SU-DHL-6 (cell line): ENCODE results near the gene ELP6.

Experiments
- H2AFZ ChIP-seq: fragments of 200-600 bp; sonication (generic); 2 replicates; pipeline ENCODE4 v1.6.1; 2014; ENCODE audit warnings: low read depth, mild to moderate bottlenecking, moderate library complexity, mixed read lengths, antibody characterized with exemption, low read length; ENCODE audit not compliant: severe bottlenecking
- H3F3A ChIP-seq: fragments of 200-600 bp; shearing (Covaris generic); 2 replicates; pipeline ENCODE4 v1.6.0; 2016; ENCODE audit warnings: antibody characterized with exemption, mild to moderate bottlenecking; ENCODE audit not compliant: insufficient read depth
- H3K27ac ChIP-seq: fragments of 200-600 bp; sonication (generic); 2 replicates; pipeline ENCODE4 v1.5.1; 2016; ENCODE audit warnings: low read depth, mild to moderate bottlenecking, low read length, moderate library complexity, mixed read lengths
- H3K27me3 ChIP-seq: fragments of 200-600 bp; sonication (generic), shearing (Covaris generic); 2 replicates; pipeline ENCODE4 v1.6.0; 2014; ENCODE audit warnings: mild to moderate bottlenecking, low read length
- H3K36me3 ChIP-seq: fragments of 200-600 bp; sonication (generic); 2 replicates; pipeline ENCODE4 v1.6.1; 2014; ENCODE audit warnings: mild to moderate bottlenecking, low read length, mixed read lengths
- H3K4me2 ChIP-seq: fragments of 300-600, 200-600 bp; shearing (Covaris generic), sonication (generic); 2 replicates; pipeline ENCODE4 v1.6.0; 2014; ENCODE audit warnings: low read length, low read depth, mild to moderate bottlenecking; ENCODE audit not compliant: poor library complexity, severe bottlenecking
- H3K4me3 ChIP-seq: fragments of 200-600 bp; sonication (generic); 2 replicates; pipeline ENCODE4 v1.5.1; 2014; ENCODE audit warnings: antibody characterized with exemption, low read length, mild to moderate bottlenecking, mixed read lengths; ENCODE audit not compliant: insufficient read depth, poor library complexity, severe bottlenecking
- H3K79me2 ChIP-seq: fragments of 200-600 bp; sonication (generic); 2 replicates; pipeline ENCODE4 v1.6.1; 2014; ENCODE audit warnings: mild to moderate bottlenecking, low read length, moderate library complexity; ENCODE audit not compliant: insufficient read depth
- H3K9ac ChIP-seq: fragments of 200-600 bp; sonication (generic); 2 replicates; pipeline ENCODE4 v1.7.0; 2014; ENCODE audit warnings: mild to moderate bottlenecking, low read length
- H3K9me2 ChIP-seq: fragments of 200-600 bp; sonication (generic); replicated peaks from 2 replicates; pipeline ENCODE4 v1.6.1; 2014; ENCODE audit warnings: low read length; ENCODE audit not compliant: insufficient read depth
- H3K9me3 ChIP-seq: fragments of 200-600 bp; sonication (generic); 2 replicates; pipeline ENCODE4 v1.6.1; 2014; ENCODE audit warnings: low read length, mixed read lengths; ENCODE audit not compliant: insufficient read depth
- H4K20me1 ChIP-seq: fragments of 200-600 bp; sonication (generic); 2 replicates; pipeline ENCODE4 v1.6.1; 2014; ENCODE audit warnings: low read depth, mild to moderate bottlenecking, antibody characterized with exemption, low read length, moderate library complexity, mixed read lengths
- CTCF ChIP-seq: fragments of 200-600 bp; sonication (generic); IDR thresholded peaks from one replicate; pipeline ENCODE4 v1.5.1; 2017; ENCODE audit warnings: antibody characterized with exemption, mild to moderate bottlenecking, low read length, moderate library complexity; ENCODE audit not compliant: insufficient read depth, poor library complexity, severe bottlenecking
- EZH2phosphoT487 ChIP-seq: fragments of 200-600 bp; sonication (generic), shearing (Covaris generic); conservative IDR thresholded peaks from 2 replicates; pipeline ENCODE4 v1.6.1; 2018; ENCODE audit warnings: mild to moderate bottlenecking, antibody characterized with exemption, low read length, moderate library complexity, mixed read lengths

Gene ELP6

GRCh38 chr3:47475570-47476329 lies 37.8 kb downstream of the ELP6 start, which contains the start of gene SCAP:
TSS of gene SCAP (minus strand) at chr3:47475941. CDS start at chr3:47442993, 32,948 bp downstream.
- H2AFZ ChIP-seq: peak within 1 kb of the TSS; percentile 99
- H3K27ac ChIP-seq: peak within 1 kb of the TSS; percentile 12
- no peaks in the 10 kb centered on the region for H3K9me3 ChIP-seq
- peak within 1 kb of the TSS; percentile 81 for H3K4me2 ChIP-seq
- peaks cover 47% of the 10 kb centered on the region for H3K79me2 ChIP-seq
- no peaks in the 10 kb centered on the region for H3K36me3 ChIP-seq
- no peaks in the 10 kb centered on the region for H3K9me2 ChIP-seq
- H4K20me1 ChIP-seq: no peaks in the 10 kb centered on the region; the same call in 1 of the 2 replicates
- peak within 1 kb of the TSS; percentile 72 for H3K4me3 ChIP-seq
- no peaks in the 10 kb centered on the region for H3F3A ChIP-seq
- peak within 1 kb of the TSS; percentile 74 for H3K9ac ChIP-seq
- no peaks in the 10 kb centered on the region for H3K27me3 ChIP-seq
- TF ChIP-seq CTCF (peak; percentile 89), EZH2phosphoT487 (no peak)

GRCh38 chr3:47475029-47475569 lies 38.4 kb downstream of the ELP6 start:
- Histone ChIP-seq H3K27ac (peak overlapping the region; percentile 12), H3K79me2 (peaks cover 54% of the 10 kb centered on the region), H3F3A (no peaks in the 10 kb centered on the region), H4K20me1 (no peaks in the 10 kb centered on the region; the same call in 1 of the 2 replicates), H3K9me3 (no peaks in the 10 kb centered on the region), H3K4me2 (peak overlapping the region; percentile 81), H2AFZ (peak overlapping the region; percentile 2), H3K27me3 (no peaks in the 10 kb centered on the region), H3K9me2 (no peaks in the 10 kb centered on the region), H3K36me3 (no peaks in the 10 kb centered on the region), H3K9ac (peak overlapping the region; percentile 74), H3K4me3 (peak overlapping the region; percentile 72)
- TF ChIP-seq CTCF (no peak), EZH2phosphoT487 (no peak)

- peak overlapping the region; percentile 6 for H3K4me2 ChIP-seq
- no peaks in the 10 kb centered on the region for H3K9me2 ChIP-seq
- TF ChIP-seq EZH2phosphoT487 (no peak), CTCF (no peak)
Observed at GRCh38 chr3:47473391-47473790, 40.1 kb downstream of the ELP6 start.

More at GRCh38 chr3:47473391-47473790, 40.1 kb downstream of the ELP6 start:
- H3F3A ChIP-seq: no peaks in the 10 kb centered on the region
- H3K27me3 ChIP-seq: no peaks in the 10 kb centered on the region
- no peak overlapping the region for H3K4me3 ChIP-seq
- H3K9ac ChIP-seq: no peak overlapping the region; the same call in 1 of the 2 replicates
- no peaks in the 10 kb centered on the region; the same call in 1 of the 2 replicates for H4K20me1 ChIP-seq
- H3K79me2 ChIP-seq: peaks cover 69% of the 10 kb centered on the region
- H2AFZ ChIP-seq: no peak overlapping the region
- H3K27ac ChIP-seq: no peak overlapping the region
- H3K9me3 ChIP-seq: no peaks in the 10 kb centered on the region
- H3K36me3 ChIP-seq: no peaks in the 10 kb centered on the region
